Panc1 (cell line): ENCODE results near the gene GTF2H1. TPM values are rescaled to one million over a fixed set of nuclear protein-coding genes. Genes with fewer than 3 reads are reported as not detected.

Source experiments
- ATAC-seq: fragments of 200-7000 bp; cut with Tn5 transposase; 2 replicates; pipeline ENCODE4 v1.9.1; 2020; ENCODE audit warnings: mild to moderate bottlenecking, moderate library complexity
- BruUV-seq: library from RNA; stranded (reverse); fragments of 400-500 nt; replicated peaks from 2 replicates; lab custom pipeline; 2021; lab: Mats Ljungman, UMichigan
- CTCF ChIA-PET: fragments of 300-600 bp; sonication (Branson Sonifier 250); formaldehyde crosslinking; loops from one replicate; lab custom pipeline; 2022; ENCODE audit warnings: antibody characterized with exemption; lab: Charles Lee
- POLR2A ChIA-PET: fragments of 300-600 bp; sonication (Branson Sonifier 250); formaldehyde crosslinking; loops from one replicate; lab custom pipeline; 2022; ENCODE audit warnings: antibody characterized with exemption; lab: Charles Lee
- DNase-seq: peaks from one replicate; pipeline ENCODE4 v3.0.0-alpha.2; 2010; ENCODE audit warnings: low read depth, low spot score
- H3K27ac ChIP-seq: 2 replicates; pipeline ENCODE4 v1.5.1; 2011; ENCODE audit warnings: mild to moderate bottlenecking, low read length, inconsistent platforms
- H3K27me3 ChIP-seq: fragments of 200-500 bp; sonication (Bioruptor generic); 2 replicates; pipeline ENCODE4 v1.6.0; 2014; ENCODE audit warnings: low read length, inconsistent platforms; ENCODE audit not compliant: control insufficient read depth, insufficient read depth
- H3K36me3 ChIP-seq: fragments of 200-500 bp; sonication (Bioruptor generic); 2 replicates; pipeline ENCODE4 v1.5.1; 2014; ENCODE audit warnings: inconsistent platforms, mild to moderate bottlenecking, low read length, moderate library complexity; ENCODE audit not compliant: control insufficient read depth, insufficient read depth
- H3K4me1 ChIP-seq: 2 replicates; pipeline ENCODE4 v1.5.1; 2011; ENCODE audit warnings: inconsistent platforms, mild to moderate bottlenecking, low read length, moderate library complexity; ENCODE audit not compliant: control insufficient read depth, insufficient read depth
- H3K4me3 ChIP-seq, 2 experiments: 2 replicates each; pipeline ENCODE4 v1.5.1; 2011 to 2012; ENCODE audit warnings: low read depth in 2 of 2, low read length in 2 of 2, mild to moderate bottlenecking in 2 of 2, inconsistent platforms in 1 of 2, moderate library complexity in 1 of 2
- H3K9me3 ChIP-seq: fragments of 200-500 bp; sonication (Bioruptor generic); 2 replicates; pipeline ENCODE4 v1.5.1; 2014; ENCODE audit warnings: low read depth, mild to moderate bottlenecking, inconsistent platforms, low read length, moderate library complexity; ENCODE audit not compliant: control insufficient read depth, insufficient read depth
- POLR2AphosphoS5 ChIP-seq: IDR thresholded peaks from 2 replicates; pipeline ENCODE4 v1.6.1; 2012; ENCODE audit warnings: mild to moderate bottlenecking, low read depth, low read length, moderate library complexity
- SIN3A ChIP-seq: IDR thresholded peaks from 2 replicates; pipeline ENCODE4 v1.6.1; 2012; ENCODE audit warnings: low read depth, mild to moderate bottlenecking, low read length, moderate library complexity, borderline replicate concordance; ENCODE audit not compliant: insufficient read depth
- TCF7L2 ChIP-seq: IDR thresholded peaks from 2 replicates; pipeline ENCODE4 v1.6.1; 2011; ENCODE audit warnings: mild to moderate bottlenecking, low read depth, low read length, inconsistent platforms
- in situ Hi-C: cut with HindIII; loops from 2 replicates; pipeline ENCODE4 v1.10.0; 2016; ENCODE audit warnings: low sequenced_read_pairs, low pct_unique_long_range_greater_than_20kb
- intact Hi-C: fragments of 100-400 bp; cut with micrococcal nuclease; formaldehyde crosslinking; loops from one replicate; pipeline ENCODE4 v1.10.0; 2022; ENCODE audit not compliant: unreplicated experiment
- total RNA-seq: library from RNA; stranded (reverse); gene quantifications from one replicate; pipeline ENCODE4 v1.2.1, GENCODE V29; 2021; ENCODE audit not compliant: unreplicated experiment
- TF ChIP-seq, protein P1 (sequence below), 2 experiments: IDR thresholded peaks; 2 replicates each; pipeline ENCODE4 v1.6.1; 2011 to 2012; ENCODE audit warnings: low read depth in 2 of 2, control low read depth in 1 of 2, low read length in 1 of 2, mild to moderate bottlenecking in 1 of 2, moderate library complexity in 1 of 2; ENCODE audit not compliant: insufficient read depth in 1 of 2
- TF ChIP-seq, protein P2 (sequence below): fragments of 450-650 bp; IDR thresholded peaks from 2 replicates; pipeline ENCODE4 v1.5.1; 2017; ENCODE audit warnings: mild to moderate bottlenecking

Gene GTF2H1
- total RNA-seq, 1 experiment from 2014 or later, result 60.6 TPM

GRCh38 chr11:18379201-18379600, 56.8 kb downstream of the GTF2H1 start:
- ATAC-seq (no peak), DNase-seq (no peak)
- in situ Hi-C loops (no loop called here), intact Hi-C loops (no loop called here)
- H3K27ac ChIP-seq, result no peak overlapping the region
- TF ChIP-seq, protein P1, sequence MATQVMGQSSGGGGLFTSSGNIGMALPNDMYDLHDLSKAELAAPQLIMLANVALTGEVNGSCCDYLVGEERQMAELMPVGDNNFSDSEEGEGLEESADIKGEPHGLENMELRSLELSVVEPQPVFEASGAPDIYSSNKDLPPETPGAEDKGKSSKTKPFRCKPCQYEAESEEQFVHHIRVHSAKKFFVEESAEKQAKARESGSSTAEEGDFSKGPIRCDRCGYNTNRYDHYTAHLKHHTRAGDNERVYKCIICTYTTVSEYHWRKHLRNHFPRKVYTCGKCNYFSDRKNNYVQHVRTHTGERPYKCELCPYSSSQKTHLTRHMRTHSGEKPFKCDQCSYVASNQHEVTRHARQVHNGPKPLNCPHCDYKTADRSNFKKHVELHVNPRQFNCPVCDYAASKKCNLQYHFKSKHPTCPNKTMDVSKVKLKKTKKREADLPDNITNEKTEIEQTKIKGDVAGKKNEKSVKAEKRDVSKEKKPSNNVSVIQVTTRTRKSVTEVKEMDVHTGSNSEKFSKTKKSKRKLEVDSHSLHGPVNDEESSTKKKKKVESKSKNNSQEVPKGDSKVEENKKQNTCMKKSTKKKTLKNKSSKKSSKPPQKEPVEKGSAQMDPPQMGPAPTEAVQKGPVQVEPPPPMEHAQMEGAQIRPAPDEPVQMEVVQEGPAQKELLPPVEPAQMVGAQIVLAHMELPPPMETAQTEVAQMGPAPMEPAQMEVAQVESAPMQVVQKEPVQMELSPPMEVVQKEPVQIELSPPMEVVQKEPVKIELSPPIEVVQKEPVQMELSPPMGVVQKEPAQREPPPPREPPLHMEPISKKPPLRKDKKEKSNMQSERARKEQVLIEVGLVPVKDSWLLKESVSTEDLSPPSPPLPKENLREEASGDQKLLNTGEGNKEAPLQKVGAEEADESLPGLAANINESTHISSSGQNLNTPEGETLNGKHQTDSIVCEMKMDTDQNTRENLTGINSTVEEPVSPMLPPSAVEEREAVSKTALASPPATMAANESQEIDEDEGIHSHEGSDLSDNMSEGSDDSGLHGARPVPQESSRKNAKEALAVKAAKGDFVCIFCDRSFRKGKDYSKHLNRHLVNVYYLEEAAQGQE (IDR thresholded peaks at IDR 0.05; ENCODE audit: insufficient read depth in 1 of 2, low read depth in 2 of 2, low read length in 1 of 2), result no peak
- no peak for TF ChIP-seq POLR2AphosphoS5
- TF ChIP-seq TCF7L2, result no peak
- no peak for TF ChIP-seq SIN3A
- TF ChIP-seq, protein P2, sequence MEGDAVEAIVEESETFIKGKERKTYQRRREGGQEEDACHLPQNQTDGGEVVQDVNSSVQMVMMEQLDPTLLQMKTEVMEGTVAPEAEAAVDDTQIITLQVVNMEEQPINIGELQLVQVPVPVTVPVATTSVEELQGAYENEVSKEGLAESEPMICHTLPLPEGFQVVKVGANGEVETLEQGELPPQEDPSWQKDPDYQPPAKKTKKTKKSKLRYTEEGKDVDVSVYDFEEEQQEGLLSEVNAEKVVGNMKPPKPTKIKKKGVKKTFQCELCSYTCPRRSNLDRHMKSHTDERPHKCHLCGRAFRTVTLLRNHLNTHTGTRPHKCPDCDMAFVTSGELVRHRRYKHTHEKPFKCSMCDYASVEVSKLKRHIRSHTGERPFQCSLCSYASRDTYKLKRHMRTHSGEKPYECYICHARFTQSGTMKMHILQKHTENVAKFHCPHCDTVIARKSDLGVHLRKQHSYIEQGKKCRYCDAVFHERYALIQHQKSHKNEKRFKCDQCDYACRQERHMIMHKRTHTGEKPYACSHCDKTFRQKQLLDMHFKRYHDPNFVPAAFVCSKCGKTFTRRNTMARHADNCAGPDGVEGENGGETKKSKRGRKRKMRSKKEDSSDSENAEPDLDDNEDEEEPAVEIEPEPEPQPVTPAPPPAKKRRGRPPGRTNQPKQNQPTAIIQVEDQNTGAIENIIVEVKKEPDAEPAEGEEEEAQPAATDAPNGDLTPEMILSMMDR, result no peak
- BruUV-seq, result no TSS peak
- H3K4me3 ChIP-seq, result no peak overlapping the region
- no peaks in the 10 kb centered on the region for H3K9me3 ChIP-seq
- no peaks in the 10 kb centered on the region for H3K36me3 ChIP-seq
- ChIA-PET POLR2A (interaction anchor here (0.5 kb wide), 1 partner anchor 34 kb away, joined by 8 read pairs; no protein-coding TSS in a partner anchor), CTCF (interaction anchor here (0.7 kb wide), 1 partner anchor 302 kb away, joined by 3 read pairs; no protein-coding TSS in a partner anchor)
- H3K4me1 ChIP-seq, result peaks cover 17% of the 10 kb centered on the region
- no peaks in the 10 kb centered on the region for H3K27me3 ChIP-seq

DNA sequence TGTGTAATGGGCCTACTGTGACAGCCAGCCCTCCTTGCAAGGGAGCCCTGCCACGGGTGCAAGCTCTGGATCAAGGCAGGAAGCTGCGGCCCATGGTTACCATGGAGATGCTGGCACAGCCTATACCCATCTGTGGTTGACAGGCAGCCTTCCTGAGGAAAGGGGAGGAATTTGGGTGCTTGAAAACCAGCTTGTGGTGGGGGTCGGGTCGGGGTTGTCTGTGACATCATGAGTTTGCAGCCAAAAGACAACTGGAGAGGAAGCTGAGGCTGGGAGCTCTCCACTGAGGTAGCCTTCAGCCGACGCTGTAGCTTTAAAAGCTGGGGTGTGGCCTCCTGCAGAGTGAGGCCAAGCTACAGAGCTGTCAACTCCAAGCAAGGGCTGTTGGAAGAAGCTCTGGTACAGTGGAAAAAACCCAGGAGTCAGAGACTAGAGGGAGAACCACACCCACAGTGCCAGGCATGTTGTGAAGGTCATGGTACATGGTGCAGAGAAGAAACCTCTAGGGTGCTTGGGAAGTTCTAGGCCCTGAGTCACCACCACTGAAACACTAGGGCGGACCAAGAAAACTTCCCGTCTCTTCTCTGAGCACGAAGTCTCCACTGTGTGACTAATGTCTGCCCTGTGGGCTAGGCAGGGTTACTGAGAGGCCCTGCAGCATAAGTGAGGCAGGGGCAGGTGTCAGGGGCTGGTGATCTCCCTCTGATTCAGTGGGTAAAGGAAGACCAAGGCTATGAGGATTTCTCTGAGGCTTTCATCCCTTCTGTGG, 61.2 kb downstream of the GTF2H1 start:
- ATAC-seq, result peak; percentile 88
- H3K36me3 ChIP-seq, result no peaks in the 10 kb centered on the region
- in situ Hi-C loops (no loop called here), intact Hi-C loops (no loop called here)
- H3K9me3 ChIP-seq, result no peaks in the 10 kb centered on the region
- CTCF ChIA-PET, result interaction anchor here (0.6 kb wide), 1 partner anchor 11 kb away, joined by 7 read pairs; the partner anchor contains the start of gene LDHA
- H3K4me3 ChIP-seq, result peak overlapping the region in 1 of 2 experiments; percentile 23; a peak in 2 of 4 replicates
- TF ChIP-seq, protein P2, result no peak
- TF ChIP-seq POLR2AphosphoS5 (no peak), TCF7L2 (no peak), SIN3A (no peak)
- TF ChIP-seq, protein P1 (IDR thresholded peaks at IDR 0.05; ENCODE audit: insufficient read depth in 1 of 2, low read depth in 2 of 2, low read length in 1 of 2), result no peak
- peak overlapping the region; percentile 95 for H3K27ac ChIP-seq
- POLR2A ChIA-PET, result interaction anchor here (2.8 kb wide), 1 partner anchor 11 kb away, joined by 17 read pairs; the partner anchor contains the start of gene LDHA
- no peaks in the 10 kb centered on the region for H3K27me3 ChIP-seq
- H3K4me1 ChIP-seq, result peaks cover 24% of the 10 kb centered on the region
- DNase-seq, result no peak
- no TSS peak for BruUV-seq
